DOHH2 (cell line): Measurements from ENCODE around the gene DACT1.

Experiments
- EZH2phosphoT487 ChIP-seq: fragments of 200-600 bp; sonication (generic); IDR thresholded peaks from 2 replicates; pipeline ENCODE4 v1.6.1; 2017; ENCODE audit warnings: borderline replicate concordance, mild to moderate bottlenecking, antibody characterized with exemption, low read length, moderate library complexity, mixed read lengths
- TF ChIP-seq, protein P1 (sequence below): fragments of 200-600 bp; sonication (generic); IDR thresholded peaks from one replicate; pipeline ENCODE4 v1.5.1; 2014; ENCODE audit warnings: antibody characterized with exemption, mild to moderate bottlenecking, low read depth, low read length; ENCODE audit not compliant: poor library complexity, severe bottlenecking

DNA sequence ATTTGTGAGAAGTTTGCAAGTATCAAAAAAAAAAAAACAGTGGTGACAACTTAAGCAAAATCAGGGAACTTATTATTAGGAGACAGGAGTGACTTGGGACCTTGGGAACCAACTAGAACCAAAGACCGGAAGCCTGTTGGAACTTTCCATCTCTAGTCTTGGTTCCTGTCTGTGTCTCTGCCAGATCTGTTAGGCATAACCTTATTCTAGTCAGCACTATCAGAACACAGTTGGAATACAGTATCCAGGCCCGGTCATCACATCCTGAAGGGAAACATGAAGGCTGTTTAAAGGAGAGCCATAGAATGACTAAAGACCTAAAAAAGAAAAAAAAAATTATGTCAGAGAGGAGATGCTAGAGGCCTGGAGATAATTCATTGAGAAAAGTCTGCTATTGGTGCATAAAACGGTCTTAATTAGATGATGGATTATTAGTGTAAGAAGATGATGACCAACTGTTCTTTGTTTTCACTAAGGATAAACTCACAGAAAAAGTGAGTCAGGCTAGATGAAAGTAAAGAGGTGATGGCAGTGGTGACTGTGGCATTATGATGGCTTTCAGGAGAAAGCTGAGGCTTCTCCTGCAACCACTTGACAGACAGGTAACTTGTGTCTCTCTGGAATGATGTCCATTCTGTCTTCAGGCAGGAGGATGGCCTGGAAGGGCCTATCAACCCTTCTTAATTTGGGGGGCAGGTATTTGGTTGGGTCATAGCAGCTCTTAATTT lies 28.2 kb downstream of the DACT1 start:
- TF ChIP-seq, protein P1, sequence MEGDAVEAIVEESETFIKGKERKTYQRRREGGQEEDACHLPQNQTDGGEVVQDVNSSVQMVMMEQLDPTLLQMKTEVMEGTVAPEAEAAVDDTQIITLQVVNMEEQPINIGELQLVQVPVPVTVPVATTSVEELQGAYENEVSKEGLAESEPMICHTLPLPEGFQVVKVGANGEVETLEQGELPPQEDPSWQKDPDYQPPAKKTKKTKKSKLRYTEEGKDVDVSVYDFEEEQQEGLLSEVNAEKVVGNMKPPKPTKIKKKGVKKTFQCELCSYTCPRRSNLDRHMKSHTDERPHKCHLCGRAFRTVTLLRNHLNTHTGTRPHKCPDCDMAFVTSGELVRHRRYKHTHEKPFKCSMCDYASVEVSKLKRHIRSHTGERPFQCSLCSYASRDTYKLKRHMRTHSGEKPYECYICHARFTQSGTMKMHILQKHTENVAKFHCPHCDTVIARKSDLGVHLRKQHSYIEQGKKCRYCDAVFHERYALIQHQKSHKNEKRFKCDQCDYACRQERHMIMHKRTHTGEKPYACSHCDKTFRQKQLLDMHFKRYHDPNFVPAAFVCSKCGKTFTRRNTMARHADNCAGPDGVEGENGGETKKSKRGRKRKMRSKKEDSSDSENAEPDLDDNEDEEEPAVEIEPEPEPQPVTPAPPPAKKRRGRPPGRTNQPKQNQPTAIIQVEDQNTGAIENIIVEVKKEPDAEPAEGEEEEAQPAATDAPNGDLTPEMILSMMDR: no peak
- no peak for TF ChIP-seq EZH2phosphoT487
